IPS-11a (cell line): Measurements from ENCODE around the gene EXOC3L4.
"Not testable (repeated sequence)": the region's sequence is repeated elsewhere in the genome, so short reads cannot be mapped to it uniquely, and the experiment has no call there.

ENCODE experiments used
- H3K4me3 ChIP-seq: one replicate; pipeline ENCODE4 v1.5.1; 2013; ENCODE audit warnings: low read depth, low read length, control low read depth

Gene EXOC3L4

DNA sequence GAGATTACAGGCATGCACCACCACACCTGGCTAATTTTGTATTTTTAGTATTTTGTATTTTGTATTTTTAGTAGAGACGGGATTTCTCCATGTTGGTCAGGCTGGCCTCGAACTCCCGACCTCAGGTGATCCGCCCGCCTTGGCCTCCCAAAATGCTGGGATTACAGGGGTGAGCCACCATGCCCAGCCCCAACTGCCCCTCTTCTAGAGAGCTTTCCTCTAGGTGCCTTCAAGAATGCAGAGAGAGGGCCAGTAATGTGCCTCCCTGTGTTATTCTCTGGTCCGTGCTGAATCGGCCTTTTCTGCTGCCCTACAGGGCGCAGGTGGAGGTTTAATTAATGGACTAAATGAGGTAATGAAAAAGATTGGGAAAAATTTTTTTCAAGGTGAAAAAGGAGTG, 25.0 kb downstream of the EXOC3L4 start:
- H3K4me3 ChIP-seq = not testable (repeated sequence)

DNA sequence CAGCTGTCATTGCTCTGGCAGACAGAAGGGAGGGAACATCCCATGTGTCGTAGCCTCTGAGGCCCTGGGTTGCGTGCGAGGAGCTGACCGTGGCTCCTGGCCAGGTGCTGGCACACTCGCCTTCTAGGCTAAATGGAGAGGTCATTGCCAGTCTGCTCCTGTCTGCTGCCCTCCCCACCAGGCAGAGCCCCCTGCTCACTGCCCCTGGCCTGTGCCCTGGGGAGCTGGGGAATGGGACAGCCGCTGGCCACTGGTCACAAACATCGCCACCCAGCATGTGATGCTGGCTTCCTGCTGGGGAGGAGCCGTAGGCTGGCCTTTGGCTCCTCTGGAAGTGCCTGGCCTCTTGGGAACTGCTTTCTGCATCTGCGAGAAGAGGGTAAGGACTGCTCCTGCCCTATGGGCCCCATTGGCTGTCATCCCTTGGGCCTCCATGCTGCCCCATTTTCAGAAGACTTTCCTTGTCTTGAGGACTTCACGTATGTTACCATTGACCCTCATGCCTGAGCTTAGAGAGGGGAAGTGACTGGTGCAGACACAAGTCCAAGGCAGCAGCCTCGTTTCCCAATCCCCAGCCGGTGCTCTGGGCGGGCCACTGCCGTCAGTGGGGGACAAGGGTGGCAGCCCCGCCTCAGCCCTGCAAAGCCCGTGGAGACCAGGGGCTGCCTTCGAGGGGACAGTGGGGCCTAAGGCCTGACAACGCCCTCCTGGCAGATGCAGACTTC, 26.8 kb downstream of the EXOC3L4 start:
- H3K4me3 ChIP-seq = no peak overlapping the region

- H3K4me3 ChIP-seq = no peak overlapping the region
These were observed 27.5 kb downstream of the EXOC3L4 start for GRCh38 chr14:103121846-103122584.

DNA sequence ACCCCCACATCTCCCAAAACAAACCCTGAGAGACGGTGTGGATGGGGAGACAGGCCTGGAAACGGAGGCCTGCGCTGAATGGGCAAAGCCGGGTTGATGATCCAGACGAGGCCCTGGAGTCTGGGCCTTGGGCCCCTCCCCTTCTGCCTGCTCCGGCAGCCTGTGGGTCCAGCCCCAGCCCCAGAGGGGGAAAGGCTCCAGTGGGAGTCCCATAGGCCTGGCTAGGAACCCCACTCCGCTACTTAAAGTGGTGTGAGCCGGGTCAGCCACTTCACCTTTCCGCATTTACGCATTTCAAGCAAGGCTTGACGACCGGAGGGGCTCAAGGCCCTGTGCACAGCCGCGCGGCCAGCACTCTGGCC, 28.0 kb downstream of the EXOC3L4 start:
- H3K4me3 ChIP-seq = no peak overlapping the region

DNA sequence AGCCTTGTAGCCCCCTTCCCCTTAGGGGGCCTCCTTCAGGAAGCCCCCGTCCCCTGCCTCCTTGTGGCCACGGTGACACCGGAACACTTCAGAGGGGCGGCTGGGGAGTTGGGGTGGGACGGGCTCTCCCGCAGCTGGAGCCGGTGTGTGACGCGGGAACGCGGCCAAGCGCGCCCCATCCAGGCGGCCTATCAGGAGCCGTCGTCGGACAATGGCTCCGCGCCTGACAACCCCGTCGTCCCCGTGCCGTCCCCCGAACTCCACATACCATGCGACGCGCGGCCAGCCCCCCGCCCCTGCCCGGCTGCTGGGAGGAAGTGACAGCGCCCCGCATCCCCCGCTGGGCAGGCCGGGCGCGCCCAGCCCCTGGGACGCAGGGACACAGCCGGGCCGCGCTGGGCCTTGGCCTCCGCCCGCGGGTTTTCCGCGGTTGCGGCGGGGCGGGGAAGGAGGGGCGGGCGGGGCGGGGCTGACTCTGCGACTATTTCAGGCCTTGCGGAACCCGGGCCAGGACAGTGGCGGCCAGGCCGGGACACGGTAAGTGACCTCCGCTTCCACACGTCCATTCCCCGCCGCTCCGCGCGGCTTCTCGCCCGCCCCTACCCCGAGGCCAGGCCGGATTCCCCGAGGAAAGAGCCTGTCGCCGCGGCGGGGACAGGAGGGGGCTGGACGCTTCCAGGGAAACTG, 28.6 kb downstream of the EXOC3L4 start, which contains the start of gene TNFAIP2:
Gene TNFAIP2 (plus strand): TSS at position 515 of the 687 bp plus-strand sequence. CDS start 2,997 bp downstream, outside the sequence.
- peak within 1 kb of the TSS; percentile 24 for H3K4me3 ChIP-seq

DNA sequence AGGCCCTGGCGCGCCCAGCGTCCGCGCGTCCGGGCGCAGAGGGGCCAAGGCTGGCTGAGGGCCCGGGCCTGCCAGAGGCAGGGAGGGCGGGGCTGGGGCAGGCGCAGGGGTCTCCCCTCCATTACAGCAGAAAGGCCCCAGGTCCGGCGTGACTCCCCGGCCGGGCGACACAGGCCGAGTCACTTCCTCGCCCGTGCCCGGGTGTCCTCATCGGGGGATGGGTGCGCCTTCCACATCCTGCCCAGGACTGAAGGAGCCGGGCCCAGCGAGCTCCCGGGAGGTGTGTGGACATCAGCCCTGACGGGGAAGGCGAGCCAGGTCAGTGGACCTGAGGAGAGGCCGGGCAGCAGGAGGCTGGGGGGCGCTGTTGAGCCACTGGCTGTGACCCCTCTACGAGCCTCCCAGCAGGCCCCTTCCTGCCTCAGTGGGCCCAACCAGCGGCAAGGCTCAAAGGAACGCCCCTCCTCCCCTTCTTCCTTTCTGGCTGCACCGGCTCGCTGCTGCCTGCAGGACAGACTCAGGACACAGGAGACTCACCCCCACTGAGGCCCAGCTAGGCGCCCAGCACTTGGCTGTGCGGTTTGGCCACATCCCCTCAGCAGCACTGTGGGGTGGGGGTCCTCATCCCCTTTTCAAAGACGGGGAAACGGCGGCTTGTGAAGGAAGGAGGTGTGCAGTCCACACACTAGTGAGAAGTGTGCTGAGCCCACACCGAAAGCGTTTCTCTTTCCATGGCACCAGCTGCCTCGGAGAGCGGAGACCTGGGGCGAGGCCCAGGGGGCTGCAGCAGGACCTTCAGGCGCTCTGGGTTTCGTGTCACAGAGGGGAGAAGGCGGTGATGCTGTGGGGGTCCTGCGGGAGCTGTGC, 29.3 kb downstream of the EXOC3L4 start:
- H3K4me3 ChIP-seq = peak overlapping the region; percentile 24

- no peak overlapping the region for H3K4me3 ChIP-seq
These were observed 30.0 kb downstream of the EXOC3L4 start for GRCh38 chr14:103124501-103125001.

DNA sequence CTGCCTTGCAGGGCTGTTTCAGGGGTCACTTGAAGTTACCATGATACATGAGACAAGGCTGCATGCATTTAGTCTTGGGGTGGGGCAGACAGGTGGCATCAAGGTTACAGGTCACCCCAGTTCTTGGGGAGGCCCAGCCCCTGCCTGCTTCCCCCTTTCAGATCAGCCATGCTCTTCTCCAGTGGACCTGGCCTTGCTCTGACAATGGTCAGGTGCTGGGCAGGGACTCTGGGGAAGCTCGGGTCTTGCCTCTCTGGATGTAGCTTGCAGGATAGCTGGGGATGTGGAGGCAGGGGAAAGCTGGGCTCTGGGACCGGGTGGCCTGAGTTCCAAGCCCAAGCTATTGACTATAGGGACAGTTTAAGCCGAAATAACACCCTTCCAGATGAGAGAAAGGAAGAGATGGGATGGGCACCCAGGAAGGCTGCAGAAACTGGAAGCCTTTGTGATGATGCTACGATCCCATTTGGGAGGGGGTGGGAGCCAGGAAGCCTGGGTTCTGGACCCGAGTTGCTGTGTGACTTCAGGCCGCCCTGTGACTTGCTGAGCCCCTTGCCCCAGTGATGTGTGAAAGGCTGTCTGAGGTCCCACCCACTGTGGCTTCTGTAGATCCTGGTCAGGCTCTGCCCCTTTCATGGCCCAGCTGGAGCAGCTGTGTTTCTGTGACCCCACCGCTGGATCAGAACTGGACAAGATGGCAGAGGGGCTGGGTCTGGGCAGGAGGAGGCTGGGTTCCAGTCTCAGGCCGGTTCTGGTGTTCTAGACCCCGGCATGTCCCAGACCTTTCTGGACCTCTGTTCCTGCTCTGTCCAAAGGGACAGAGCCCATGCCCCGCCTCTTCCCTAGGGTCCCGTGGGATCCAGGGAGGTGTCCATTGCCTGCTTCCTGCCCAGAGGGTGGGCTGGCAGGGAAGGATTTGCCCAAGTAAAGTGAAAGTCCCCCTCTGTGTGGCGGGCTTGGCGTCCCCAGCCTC, 30.9 kb downstream of the EXOC3L4 start:
- H3K4me3 ChIP-seq = no peak overlapping the region

DNA sequence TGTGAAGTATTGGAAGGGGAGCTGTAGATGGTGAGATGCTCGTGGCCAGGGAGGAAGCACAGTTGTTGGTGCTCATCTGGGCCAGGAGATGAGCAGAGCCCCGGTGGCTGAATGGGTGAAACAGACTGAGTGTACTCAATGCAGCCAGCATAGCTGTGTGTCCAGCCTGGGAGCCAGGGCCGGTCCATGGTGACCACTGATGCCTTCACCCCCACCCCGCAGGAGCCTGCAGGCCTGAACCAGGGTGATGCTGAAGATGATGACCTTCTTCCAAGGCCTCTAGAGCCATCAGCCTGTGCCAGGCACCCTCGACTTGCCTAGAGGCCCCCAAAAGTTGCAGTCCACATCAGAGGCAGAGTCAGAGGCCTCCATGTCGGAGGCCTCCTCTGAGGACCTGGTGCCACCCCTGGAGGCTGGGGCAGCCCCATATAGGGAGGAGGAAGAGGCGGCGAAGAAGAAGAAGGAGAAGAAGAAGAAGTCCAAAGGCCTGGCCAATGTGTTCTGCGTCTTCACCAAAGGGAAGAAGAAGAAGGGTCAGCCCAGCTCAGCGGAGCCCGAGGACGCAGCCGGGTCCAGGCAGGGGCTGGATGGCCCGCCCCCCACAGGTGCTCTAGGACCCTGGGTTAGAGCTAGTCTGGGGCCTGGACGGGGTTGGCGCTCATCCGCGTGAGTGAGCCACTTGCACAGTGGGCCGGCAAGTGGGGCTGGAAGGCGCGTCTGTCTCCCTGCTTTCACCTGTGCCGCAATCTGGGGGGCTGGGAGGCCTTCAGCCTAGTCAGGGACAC, 31.8 kb downstream of the EXOC3L4 start:
- no peak overlapping the region for H3K4me3 ChIP-seq

DNA sequence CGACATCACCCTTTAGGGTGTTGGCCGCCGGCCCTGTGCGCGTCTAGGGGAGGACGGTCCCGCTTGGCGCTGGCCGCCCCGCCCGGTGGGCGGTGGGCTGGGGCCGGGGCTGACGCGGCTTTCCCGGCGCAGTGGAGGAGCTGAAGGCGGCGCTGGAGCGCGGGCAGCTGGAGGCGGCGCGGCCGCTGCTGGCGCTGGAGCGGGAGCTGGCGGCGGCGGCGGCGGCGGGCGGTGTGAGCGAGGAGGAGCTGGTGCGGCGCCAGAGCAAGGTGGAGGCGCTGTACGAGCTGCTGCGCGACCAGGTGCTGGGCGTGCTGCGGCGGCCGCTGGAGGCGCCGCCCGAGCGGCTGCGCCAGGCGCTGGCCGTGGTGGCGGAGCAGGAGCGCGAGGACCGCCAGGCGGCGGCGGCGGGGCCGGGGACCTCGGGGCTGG, 32.4 kb downstream of the EXOC3L4 start:
- no peak overlapping the region for H3K4me3 ChIP-seq

DNA sequence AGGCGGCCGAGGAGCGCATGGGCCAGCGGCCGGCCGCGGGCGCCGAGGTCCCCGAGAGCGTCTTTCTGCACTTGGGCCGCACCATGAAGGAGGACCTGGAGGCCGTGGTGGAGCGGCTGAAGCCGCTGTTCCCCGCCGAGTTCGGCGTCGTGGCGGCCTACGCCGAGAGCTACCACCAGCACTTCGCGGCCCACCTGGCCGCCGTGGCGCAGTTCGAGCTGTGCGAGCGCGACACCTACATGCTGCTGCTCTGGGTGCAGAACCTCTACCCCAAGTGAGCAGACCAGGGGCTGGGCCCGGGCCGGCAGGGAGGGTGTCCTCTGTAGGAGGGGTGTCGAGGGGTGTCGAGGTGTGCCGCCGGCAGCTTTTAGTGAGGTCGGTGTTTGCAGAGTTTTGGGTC, 32.8 kb downstream of the EXOC3L4 start:
- no peak overlapping the region for H3K4me3 ChIP-seq

DNA sequence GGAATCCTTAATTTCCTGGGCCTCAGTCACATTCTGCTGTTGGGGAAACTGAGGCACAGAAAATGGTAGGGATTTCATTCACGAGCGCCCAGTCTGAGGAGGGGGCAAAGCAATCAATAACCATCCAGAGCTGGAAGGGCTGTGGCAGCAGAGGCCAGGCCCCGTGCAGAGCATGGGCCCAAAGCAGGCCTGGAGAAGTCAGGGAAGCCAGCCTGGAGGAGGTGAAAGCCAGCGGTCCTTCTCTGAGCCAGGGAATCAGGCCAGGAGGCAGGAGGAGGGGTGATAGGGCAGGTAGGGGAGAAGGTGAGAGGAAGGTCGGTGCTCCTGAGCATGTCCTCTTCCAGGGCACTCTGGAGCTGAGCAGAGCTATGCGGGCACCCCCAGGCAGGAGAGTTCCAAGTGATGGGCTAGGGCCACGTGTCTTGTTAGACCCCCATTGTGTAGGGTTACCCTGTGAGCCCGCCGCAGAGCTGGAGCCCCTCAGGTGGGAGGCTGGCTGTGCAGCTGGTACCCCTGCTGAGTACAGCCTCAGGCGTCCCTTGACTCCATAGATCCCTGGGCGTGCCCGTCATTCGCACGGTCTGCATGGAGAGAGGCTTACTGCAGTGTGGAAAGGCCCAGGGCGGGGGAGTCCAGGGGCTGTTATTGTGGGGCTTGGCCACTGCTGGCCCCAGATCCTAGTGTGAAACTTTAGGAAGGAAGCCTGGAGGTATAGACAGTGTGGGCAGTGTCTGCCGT, 33.5 kb downstream of the EXOC3L4 start:
- H3K4me3 ChIP-seq = no peak overlapping the region

DNA sequence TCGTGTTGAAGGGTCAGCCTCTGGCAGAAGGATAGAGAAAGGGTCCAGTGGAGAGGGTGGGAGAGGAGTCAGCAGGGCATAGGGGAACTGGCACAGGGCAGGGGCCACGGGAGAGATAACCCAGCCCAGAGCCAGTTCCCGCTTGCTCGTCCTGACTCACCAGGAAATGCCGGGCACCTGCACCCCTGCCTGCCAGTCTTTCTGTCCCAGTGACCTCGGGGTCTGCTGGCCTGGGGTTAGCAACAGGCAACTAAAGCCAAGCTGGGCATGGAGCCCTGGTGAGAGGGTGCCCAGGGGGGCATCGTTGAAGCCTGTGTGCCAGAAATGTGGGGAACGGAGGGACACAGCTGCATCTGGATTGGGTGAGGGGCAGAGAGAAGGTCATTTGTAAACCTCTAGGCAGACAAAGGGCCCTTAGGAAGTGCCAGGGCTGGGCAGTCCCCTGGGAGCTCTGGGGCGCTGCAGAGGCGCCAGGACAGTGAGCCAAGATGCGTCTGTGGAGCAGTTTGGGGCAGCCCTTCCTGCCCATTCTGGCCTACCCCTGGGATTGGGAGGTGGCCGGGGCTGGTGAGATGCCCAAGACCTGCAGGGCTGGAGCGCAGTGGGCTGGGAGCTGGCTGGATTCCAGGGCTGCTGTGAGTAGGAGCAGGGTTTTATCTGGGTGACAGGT, 34.2 kb downstream of the EXOC3L4 start:
- H3K4me3 ChIP-seq = no peak overlapping the region

GRCh38 chr14:103129301-103130016, 34.9 kb downstream of the EXOC3L4 start:
- H3K4me3 ChIP-seq = no peak overlapping the region

- no peak overlapping the region for H3K4me3 ChIP-seq
These were observed 35.7 kb downstream of the EXOC3L4 start for GRCh38 chr14:103130017-103130764.

DNA sequence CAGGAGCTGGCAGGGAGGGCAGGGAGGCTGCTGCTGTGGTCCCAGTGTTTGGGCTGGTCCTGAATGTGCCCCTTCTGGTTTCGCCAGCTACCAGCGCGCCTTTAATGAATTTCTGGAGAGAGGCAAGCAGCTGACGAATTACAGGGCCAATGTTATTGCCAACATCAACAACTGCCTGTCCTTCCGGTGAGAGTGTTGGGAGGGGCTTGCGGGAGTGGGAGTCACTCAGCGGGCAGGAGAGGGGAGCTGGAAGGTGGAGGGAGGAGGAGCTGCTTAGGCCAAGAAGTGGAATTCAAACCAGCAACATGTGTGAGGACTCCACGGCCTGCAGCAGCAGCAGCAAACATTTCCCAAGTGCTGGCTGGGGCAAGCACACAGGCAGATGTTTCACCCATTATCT, 36.4 kb downstream of the EXOC3L4 start:
- H3K4me3 ChIP-seq = no peak overlapping the region
